Measurements from ENCODE around the gene FAR2.
"Not testable (repeated sequence)": the region's sequence is repeated elsewhere in the genome, so short reads cannot be mapped to it uniquely, and the experiment has no call there.

Gene FAR2

DNA sequence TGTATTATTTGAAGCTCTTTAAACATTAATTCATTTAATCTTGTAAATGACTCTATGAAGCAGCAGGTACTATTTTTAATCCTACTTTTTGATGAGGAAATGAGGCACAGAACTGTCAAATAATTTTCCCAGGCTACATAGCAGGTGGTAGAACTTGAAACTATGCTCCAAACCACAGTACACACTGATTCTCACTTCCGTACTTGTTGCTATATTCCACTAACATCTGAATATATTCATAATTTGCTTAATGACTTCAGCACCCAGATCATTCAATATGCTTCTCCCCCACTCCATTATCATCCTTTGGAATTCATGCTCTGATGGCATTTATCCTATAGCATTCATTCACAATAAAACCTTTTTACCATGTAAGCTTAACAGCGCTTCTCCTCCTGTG is 227.0 kb downstream of the FAR2 start:
- FAIRE-seq, result peak; percentile 48
- TF ChIP-seq POLR2AphosphoS5 (IDR thresholded peaks at IDR 0.05; ENCODE audit: low read depth, low read length) (no peak), SPI1 (IDR thresholded peaks at IDR 0.05; ENCODE audit: low read depth, low read length) (peak; percentile 89), TAF1 (IDR thresholded peaks at IDR 0.05; ENCODE audit: low read depth, low read length) (no peak)

DNA sequence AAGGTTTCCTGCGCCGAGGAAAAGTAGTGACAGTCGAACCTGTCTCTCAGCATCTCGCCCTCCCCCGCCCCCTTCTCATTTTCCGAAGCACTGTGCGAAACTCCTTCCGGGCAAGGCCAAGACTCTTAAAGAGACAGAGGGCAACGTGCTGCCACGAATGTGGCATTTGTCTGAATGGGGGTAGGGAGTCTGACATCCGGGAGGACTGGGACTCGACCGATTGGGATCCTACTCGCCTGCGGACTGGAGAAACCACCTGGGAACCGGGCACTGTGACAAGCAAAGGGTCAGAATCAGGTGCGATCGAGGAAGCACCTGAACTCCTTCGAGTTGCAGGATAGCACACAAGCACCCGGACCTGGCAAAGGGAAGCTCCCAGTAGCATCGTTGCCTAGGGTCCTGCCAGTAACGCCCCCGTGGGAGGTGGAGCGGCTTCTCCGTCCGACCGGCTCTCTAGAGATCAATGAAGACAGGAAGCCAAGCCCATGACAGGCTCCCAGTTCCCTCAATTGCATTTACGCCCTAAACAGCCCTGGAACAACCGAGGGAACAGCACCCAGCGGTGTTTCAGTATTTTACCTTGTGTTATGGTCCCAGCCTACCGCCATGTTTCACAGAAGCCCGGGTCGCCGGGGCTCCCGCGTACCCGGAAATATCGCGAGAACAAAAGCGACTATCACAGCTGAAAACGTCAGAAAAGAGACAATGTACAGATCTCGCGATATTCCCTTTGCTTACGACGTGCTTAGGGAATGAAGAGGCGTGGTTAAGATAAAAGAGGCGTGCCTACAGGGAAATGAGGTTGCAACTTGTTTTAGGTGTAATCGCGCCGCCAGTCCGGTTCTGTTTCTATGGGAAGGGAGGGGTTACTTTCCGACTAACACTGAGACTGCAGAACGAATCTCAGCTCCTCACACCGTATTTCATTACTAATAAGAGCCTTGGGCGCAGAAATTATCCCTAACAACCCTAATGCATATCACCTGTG is 231.8 kb downstream of the FAR2 start, which contains the start of gene ERGIC2:
TSS of gene ERGIC2 (minus strand) at position 637 of the 988 bp plus-strand sequence. CDS start 9,539 bp downstream, outside the sequence.
- peak; percentile 96 for FAIRE-seq
- peak; percentile 56 for DNase-seq (ENCODE audit: insufficient read length, low spot score)
- TF ChIP-seq TAF1 (IDR thresholded peaks at IDR 0.05; ENCODE audit: low read depth, low read length) (peak; percentile 74; the same call in 1 of the 2 replicates), POU2F2 (IDR thresholded peaks at IDR 0.05; ENCODE audit: low read depth, low read length) (no peak), POLR2A (IDR thresholded peaks at IDR 0.05; ENCODE audit: low read depth, low read length) (peak; percentile 64), POLR2AphosphoS5 (IDR thresholded peaks at IDR 0.05; ENCODE audit: low read depth, low read length) (0 out of 2 replicates have a peak, but pooled peaks have one; percentile 22), SPI1 (IDR thresholded peaks at IDR 0.05; ENCODE audit: low read depth, low read length) (no peak), PAX5 (IDR thresholded peaks at IDR 0.05; ENCODE audit: insufficient read depth, low read length, severe bottlenecking) (no peak)

More for the DNA sequence above, 227.0 kb downstream of the FAR2 start:
- DNase-seq (ENCODE audit: insufficient read length, low spot score), result no peak

DNA sequence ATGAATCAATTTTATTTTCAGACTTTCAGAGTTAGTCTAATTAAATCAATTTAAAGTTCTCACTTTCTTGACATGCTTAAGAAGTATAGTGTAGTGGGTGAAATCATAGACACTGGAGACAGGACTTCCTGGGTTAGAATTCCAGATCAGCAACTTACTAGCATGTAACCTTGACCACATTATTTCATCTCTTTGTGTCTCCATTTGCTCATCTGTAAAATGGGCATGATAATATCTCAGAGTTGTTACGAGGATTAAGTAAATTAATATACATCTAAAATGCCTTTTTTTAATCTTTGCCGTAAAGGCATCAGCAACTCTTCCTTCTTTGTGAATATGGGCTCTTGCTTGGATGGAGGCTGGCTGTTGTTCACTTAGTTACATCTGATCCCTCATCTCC is 233.2 kb downstream of the FAR2 start:
- TF ChIP-seq POLR2A (IDR thresholded peaks at IDR 0.05; ENCODE audit: low read depth, low read length), result no peak
- TF ChIP-seq PAX5 (IDR thresholded peaks at IDR 0.05; ENCODE audit: insufficient read depth, low read length, severe bottlenecking), result no peak
- TF ChIP-seq TAF1 (IDR thresholded peaks at IDR 0.05; ENCODE audit: low read depth, low read length), result no peak
- TF ChIP-seq SPI1 (IDR thresholded peaks at IDR 0.05; ENCODE audit: low read depth, low read length), result no peak
- no peak for TF ChIP-seq POLR2AphosphoS5 (IDR thresholded peaks at IDR 0.05; ENCODE audit: low read depth, low read length)
- no peak for TF ChIP-seq POU2F2 (IDR thresholded peaks at IDR 0.05; ENCODE audit: low read depth, low read length)
- FAIRE-seq (no peak), DNase-seq (ENCODE audit: insufficient read length, low spot score) (no peak)

- not testable (repeated sequence) for DNase-seq (ENCODE audit: insufficient read length, low spot score); FAIRE-seq
Measured at GRCh38 chr12:29385194-29385593, 236.1 kb downstream of the FAR2 start.

Data from GM12891 (cell line).